Measurements from ENCODE around the gene JARID2. TPM values are rescaled to one million over a fixed set of nuclear protein-coding genes. Genes with fewer than 3 reads are reported as not detected.

JARID2 gene
- total and polyA plus RNA-seq, 7 donors, result 1.1 to 16.1 (median 4.9) TPM

DNA sequence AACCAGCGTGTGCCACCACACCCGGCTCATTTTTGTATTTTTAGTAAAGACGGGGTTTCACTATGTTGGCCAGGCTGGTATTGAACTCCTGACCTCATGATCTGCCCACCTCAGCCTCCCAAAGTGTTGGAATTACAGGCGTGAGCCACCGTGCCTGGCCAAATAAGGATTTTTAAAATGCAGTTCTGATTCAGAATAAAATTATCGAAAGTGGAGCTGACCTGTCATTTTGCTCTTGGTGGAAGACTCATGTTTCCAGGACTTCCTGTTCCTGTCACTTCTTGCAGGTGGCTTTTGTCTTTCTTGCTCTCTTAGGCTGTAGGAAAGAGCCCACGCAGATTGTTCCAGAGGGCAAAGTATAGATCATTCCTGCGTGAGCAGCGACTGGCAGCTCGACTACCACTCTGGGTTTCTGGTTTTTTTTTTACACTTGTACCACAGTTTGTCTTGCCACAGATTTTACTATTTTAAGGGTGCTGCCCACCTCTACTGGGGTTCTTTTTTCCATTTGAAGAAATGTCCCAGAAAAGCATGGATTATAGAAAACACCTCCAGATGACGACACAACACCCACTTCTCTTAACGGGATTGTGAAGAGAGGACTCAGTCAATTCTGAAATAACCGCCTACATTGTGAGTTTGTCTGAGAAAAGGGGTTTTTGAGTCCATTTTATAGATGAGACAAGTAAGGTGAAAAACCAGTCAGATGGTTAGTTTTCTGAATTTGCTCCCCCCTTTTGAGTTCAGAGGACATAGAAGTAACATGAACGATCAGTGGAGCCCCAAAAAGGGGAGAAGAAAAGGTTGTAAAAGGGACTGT, 7.5 kb downstream of the JARID2 start:
- TF ChIP-seq, protein P1, sequence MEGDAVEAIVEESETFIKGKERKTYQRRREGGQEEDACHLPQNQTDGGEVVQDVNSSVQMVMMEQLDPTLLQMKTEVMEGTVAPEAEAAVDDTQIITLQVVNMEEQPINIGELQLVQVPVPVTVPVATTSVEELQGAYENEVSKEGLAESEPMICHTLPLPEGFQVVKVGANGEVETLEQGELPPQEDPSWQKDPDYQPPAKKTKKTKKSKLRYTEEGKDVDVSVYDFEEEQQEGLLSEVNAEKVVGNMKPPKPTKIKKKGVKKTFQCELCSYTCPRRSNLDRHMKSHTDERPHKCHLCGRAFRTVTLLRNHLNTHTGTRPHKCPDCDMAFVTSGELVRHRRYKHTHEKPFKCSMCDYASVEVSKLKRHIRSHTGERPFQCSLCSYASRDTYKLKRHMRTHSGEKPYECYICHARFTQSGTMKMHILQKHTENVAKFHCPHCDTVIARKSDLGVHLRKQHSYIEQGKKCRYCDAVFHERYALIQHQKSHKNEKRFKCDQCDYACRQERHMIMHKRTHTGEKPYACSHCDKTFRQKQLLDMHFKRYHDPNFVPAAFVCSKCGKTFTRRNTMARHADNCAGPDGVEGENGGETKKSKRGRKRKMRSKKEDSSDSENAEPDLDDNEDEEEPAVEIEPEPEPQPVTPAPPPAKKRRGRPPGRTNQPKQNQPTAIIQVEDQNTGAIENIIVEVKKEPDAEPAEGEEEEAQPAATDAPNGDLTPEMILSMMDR (IDR thresholded peaks at IDR 0.05), result no peak
- H3K4me3 ChIP-seq, result no peak overlapping the region
- H3K4me1 ChIP-seq, result peaks cover 59% of the 10 kb centered on the region
- peak overlapping the region; percentile 98 for H3K27ac ChIP-seq
- intact Hi-C loops (cut with DNase I), result loop anchor here (5.0 to 10.0 kb wide), 4 partner anchors 121 to 239 kb away; no protein-coding TSS in a partner anchor
- DNase-seq (no peak), ATAC-seq (no peak)
- 74 to 85% (median 76%) methylated on average over 14 of the region's 14 CpGs for WGBS, 3 donors
- H3K9me3 ChIP-seq, result no peaks in the 10 kb centered on the region
- no peaks in the 10 kb centered on the region for H3K27me3 ChIP-seq (ENCODE audit: insufficient read depth in 3 of 3, low read length in 2 of 3)
- no peaks in the 10 kb centered on the region for H3K36me3 ChIP-seq (ENCODE audit: insufficient read depth in 1 of 2, low read depth in 1 of 2)

- DNase-seq (no peak), ATAC-seq (peak; percentile 59 to 76 (median 68))
- Histone ChIP-seq H3K4me1 (peaks cover 68% of the 10 kb centered on the region), H3K9me3 (no peaks in the 10 kb centered on the region), H3K36me3 (ENCODE audit: insufficient read depth in 1 of 2, low read depth in 1 of 2) (no peaks in the 10 kb centered on the region), H3K4me3 (no peak overlapping the region), H3K27me3 (ENCODE audit: insufficient read depth in 3 of 3, low read length in 2 of 3) (no peaks in the 10 kb centered on the region), H3K27ac (peak overlapping the region; percentile 98)
- 79 to 92% (median 82%) methylated on average over 14 of the region's 14 CpGs for WGBS, 3 donors
- intact Hi-C loops (cut with DNase I), result loop anchor here (5.0 to 10.0 kb wide), 4 partner anchors 120 to 238 kb away; no protein-coding TSS in a partner anchor
- TF ChIP-seq, protein P1 (IDR thresholded peaks at IDR 0.05), result peak; percentile 24
Observed at GRCh38 chr6:15254070-15254975, 8.5 kb downstream of the JARID2 start.

DNA sequence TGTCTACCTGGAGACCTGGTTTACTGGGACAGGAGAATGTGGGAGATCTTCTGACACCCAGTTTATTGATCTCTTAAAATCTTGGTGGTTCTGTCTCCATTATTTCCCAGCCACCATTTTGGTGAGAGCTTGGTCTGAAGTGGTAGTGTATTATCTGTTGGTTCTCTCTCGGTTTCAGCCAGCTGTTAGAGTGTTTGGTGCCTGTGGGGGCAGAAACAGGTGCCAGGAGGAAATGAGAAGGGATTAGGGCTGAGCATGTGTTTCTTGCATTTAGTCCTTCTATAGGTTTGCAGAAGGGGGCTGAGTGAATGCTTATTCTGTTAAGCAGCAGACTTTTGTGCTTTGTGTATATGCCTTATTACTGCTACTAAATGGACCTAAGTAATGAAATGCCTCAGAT, 9.6 kb downstream of the JARID2 start:
- TF ChIP-seq, protein P1 (IDR thresholded peaks at IDR 0.05), result no peak
- H3K36me3 ChIP-seq (ENCODE audit: insufficient read depth in 1 of 2, low read depth in 1 of 2), result no peaks in the 10 kb centered on the region
- ATAC-seq, result no peak
- peak overlapping the region; percentile 98 for H3K27ac ChIP-seq
- DNase-seq, result no peak
- 10 to 17% (median 11%) methylated on average over 1 of the region's 1 CpG for WGBS, 3 donors
- peaks cover 79% of the 10 kb centered on the region for H3K4me1 ChIP-seq
- intact Hi-C loops (cut with DNase I), result loop anchor here in 1 of 2 donors (10.0 kb wide), 2 partner anchors 119 to 219 kb away; no protein-coding TSS in a partner anchor
- no peaks in the 10 kb centered on the region for H3K27me3 ChIP-seq (ENCODE audit: insufficient read depth in 3 of 3, low read length in 2 of 3)
- no peak overlapping the region for H3K4me3 ChIP-seq
- H3K9me3 ChIP-seq, result no peaks in the 10 kb centered on the region

DNA sequence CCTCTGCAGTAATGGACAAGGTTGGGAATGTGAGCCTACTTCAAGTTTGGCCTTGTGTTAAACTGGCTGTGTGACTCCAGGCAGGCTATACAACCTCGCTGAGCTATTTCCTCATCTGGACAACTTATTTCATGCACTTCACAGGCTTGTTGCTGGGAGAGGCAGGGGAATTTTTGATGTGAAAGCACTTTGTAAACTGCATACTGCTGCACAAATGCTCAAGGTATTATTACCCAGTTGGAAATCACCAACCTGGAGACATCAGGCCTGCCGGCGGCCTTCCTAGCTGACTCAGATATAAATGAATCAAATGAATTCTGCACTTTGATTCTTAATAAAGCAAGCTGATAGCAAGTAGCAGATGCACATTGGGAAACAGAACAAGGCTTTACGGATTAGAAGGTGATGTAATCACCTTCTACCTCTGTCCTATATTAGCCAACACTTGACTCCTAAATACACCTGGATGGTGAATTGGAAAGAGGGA, 10.1 kb downstream of the JARID2 start:
- intact Hi-C loops (cut with DNase I), result loop anchor here in 1 of 2 donors (10.0 kb wide), 2 partner anchors 119 to 219 kb away; no protein-coding TSS in a partner anchor
- DNase-seq (no peak), ATAC-seq (peak; percentile 37 to 50 (median 44))
- peaks cover 84% of the 10 kb centered on the region for H3K4me1 ChIP-seq
- no peak overlapping the region for H3K4me3 ChIP-seq
- no peaks in the 10 kb centered on the region for H3K27me3 ChIP-seq (ENCODE audit: insufficient read depth in 3 of 3, low read length in 2 of 3)
- 26 to 44% (median 33%) methylated on average over 4 of the region's 4 CpGs for WGBS, 3 donors
- H3K27ac ChIP-seq, result peak overlapping the region; percentile 98
- H3K36me3 ChIP-seq (ENCODE audit: insufficient read depth in 1 of 2, low read depth in 1 of 2), result no peaks in the 10 kb centered on the region
- TF ChIP-seq, protein P1 (IDR thresholded peaks at IDR 0.05), result no peak
- H3K9me3 ChIP-seq, result no peaks in the 10 kb centered on the region
